BE2C (cell line): ENCODE data around the gene IRAK3.

Source experiments
- DNase-seq: peaks from one replicate; pipeline ENCODE4 v3.0.0-alpha.2; 2020
- H3K27me3 ChIP-seq: fragments of 250-450 bp; sonication (Bioruptor Pico); 2 replicates; pipeline ENCODE4 v1.5.1; 2020; ENCODE audit warnings: mild to moderate bottlenecking
- H3K36me3 ChIP-seq: fragments of 250-450 bp; sonication (Bioruptor Pico); 2 replicates; pipeline ENCODE4 v1.5.1; 2020; ENCODE audit warnings: mild to moderate bottlenecking
- H3K4me1 ChIP-seq: fragments of 250-450 bp; sonication (Bioruptor Pico); 2 replicates; pipeline ENCODE4 v1.5.1; 2020
- H3K4me3 ChIP-seq: 2 replicates; pipeline ENCODE4 v1.5.1; 2011; ENCODE audit warnings: low read depth, low read length
- H3K9me3 ChIP-seq: fragments of 250-450 bp; sonication (Bioruptor Pico); 2 replicates; pipeline ENCODE4 v1.5.1; 2020
- TF ChIP-seq, protein P1 (sequence below): IDR thresholded peaks from 2 replicates; pipeline ENCODE4 v1.5.1; 2012; ENCODE audit warnings: mild to moderate bottlenecking, low read depth, low read length

Gene IRAK3

DNA sequence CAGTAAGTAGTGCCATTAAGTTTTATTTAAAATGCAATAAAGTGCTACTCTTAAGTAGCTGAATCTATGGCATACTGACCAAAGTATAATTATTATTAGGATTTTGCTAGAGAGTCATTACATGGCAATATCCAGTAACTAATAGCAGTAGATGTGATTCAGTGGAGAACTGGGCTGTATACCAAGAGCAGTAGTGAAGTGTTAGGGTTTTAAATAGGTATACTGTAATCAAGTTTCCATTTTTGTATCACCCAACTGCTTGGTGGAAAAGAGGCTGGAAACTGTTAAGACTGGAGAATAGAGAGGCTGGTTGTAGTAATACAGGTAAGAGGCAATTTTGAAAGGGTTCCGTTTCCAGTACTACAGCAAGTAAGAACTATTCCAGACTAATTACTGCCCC, 45.1 kb upstream of the IRAK3 start:
- Histone ChIP-seq H3K27me3 (no peaks in the 10 kb centered on the region), H3K4me1 (no peaks in the 10 kb centered on the region), H3K4me3 (no peak overlapping the region), H3K9me3 (no peaks in the 10 kb centered on the region; the same call in 1 of the 2 replicates), H3K36me3 (no peaks in the 10 kb centered on the region; the same call in 1 of the 2 replicates)
- DNase-seq = no peak
- TF ChIP-seq, protein P1, sequence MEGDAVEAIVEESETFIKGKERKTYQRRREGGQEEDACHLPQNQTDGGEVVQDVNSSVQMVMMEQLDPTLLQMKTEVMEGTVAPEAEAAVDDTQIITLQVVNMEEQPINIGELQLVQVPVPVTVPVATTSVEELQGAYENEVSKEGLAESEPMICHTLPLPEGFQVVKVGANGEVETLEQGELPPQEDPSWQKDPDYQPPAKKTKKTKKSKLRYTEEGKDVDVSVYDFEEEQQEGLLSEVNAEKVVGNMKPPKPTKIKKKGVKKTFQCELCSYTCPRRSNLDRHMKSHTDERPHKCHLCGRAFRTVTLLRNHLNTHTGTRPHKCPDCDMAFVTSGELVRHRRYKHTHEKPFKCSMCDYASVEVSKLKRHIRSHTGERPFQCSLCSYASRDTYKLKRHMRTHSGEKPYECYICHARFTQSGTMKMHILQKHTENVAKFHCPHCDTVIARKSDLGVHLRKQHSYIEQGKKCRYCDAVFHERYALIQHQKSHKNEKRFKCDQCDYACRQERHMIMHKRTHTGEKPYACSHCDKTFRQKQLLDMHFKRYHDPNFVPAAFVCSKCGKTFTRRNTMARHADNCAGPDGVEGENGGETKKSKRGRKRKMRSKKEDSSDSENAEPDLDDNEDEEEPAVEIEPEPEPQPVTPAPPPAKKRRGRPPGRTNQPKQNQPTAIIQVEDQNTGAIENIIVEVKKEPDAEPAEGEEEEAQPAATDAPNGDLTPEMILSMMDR = no peak

DNA sequence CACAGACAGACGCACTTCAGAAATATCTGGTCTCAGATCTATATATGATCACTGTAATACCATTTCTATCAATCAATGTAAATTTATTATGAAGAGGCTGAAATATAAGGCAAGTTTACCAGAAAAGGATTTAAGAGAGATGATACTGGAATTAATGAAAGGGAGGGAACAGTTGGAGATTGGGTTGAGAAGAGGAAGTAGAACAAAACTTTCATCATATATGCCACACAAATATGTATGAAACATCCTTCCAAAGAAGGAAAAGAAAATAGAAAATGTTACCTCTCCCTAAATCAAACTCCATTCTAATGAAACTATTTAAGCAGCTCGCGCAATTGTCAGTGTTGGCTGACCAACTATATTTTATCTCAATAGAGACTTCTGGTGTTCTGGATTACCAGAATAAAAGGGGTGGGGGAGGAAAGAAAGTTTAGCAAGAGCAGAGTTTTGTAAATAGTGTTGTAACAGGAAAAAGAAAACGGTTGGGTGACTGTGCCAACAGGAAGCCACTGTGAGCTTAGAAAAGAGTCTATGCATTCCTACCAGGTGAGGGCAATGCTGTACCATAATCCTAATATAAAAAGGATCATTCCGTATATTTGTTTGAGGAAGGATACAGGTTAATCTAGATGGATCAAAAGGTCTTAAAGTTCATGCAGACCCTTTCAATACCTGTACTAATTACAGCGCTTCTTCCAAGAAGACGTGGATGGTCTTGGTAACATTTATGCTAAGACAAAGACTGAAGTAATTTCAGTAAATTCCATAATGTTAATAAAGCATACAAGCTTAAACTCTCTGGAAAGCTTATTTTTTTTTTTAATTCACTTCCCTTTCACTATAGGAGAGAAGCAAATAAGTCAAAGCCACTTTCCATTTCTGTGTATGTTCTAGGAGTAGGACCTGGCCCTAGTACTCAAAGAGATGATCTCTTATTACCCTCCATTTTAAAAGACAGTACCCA, 43.9 kb upstream of the IRAK3 start:
- TF ChIP-seq, protein P1 = peak; percentile 74
- Histone ChIP-seq H3K36me3 (no peaks in the 10 kb centered on the region; the same call in 1 of the 2 replicates), H3K4me1 (no peaks in the 10 kb centered on the region), H3K9me3 (no peaks in the 10 kb centered on the region; the same call in 1 of the 2 replicates), H3K4me3 (no peak overlapping the region), H3K27me3 (no peaks in the 10 kb centered on the region)
- peak; percentile 24 for DNase-seq

DNA sequence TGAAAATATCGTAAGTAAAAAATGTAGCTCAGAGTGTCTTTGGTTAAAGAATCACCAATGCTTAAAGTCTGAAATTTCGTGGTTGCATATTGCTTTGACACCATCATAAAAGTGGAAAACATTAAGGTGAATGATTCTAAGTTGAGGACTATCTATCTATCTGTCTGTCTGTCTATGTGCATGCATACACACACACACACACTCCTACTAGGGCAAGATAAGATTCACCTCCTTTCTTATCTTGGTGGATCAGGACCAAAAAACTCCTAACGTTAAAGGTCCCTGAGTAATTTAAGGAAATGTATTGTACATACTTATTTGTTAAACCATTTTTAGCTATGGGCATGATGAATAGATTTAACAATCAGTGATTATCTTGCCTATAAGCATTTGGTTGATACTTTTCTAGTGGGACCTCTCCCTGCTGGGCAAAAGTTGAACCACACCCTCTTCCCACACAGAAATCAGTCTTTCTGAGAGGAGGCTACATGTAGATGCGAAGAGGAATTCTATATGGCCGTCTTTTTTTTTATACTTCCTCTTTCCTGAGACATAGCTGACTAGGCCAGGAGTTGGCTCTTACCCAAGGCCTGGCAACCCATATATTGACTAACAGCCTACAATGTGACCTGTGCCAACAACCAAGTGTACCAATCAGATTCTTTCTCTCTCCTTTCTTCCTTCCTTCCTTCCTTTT, 39.2 kb upstream of the IRAK3 start:
- H3K4me3 ChIP-seq = no peak overlapping the region
- no peaks in the 10 kb centered on the region for H3K27me3 ChIP-seq
- H3K4me1 ChIP-seq = no peaks in the 10 kb centered on the region
- no peak for DNase-seq
- TF ChIP-seq, protein P1 = no peak; the same call in 1 of the 2 replicates
- H3K9me3 ChIP-seq = no peaks in the 10 kb centered on the region
- no peaks in the 10 kb centered on the region for H3K36me3 ChIP-seq

DNA sequence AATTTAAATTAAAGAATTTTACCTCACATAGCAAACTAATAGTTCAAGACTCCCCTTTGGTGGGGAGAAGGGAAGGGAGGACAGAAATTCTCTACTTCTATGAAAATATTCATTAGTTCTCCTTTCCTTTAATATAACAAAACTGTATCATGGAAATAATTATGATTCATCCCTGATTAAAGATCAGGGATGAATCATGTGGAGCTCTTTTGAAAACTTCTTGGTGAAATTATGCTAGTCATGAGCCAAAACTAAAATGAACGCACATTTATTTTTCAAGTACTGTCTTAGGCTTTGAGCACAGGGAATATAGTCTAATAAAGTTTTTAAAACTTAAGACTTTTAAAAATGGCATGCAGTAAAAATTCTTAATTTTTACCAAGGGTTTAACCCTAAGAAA, 36.3 kb upstream of the IRAK3 start:
- TF ChIP-seq, protein P1 = no peak
- Histone ChIP-seq H3K27me3 (no peaks in the 10 kb centered on the region), H3K36me3 (no peaks in the 10 kb centered on the region), H3K4me1 (no peaks in the 10 kb centered on the region), H3K4me3 (no peak overlapping the region), H3K9me3 (no peaks in the 10 kb centered on the region)
- DNase-seq = no peak

DNA sequence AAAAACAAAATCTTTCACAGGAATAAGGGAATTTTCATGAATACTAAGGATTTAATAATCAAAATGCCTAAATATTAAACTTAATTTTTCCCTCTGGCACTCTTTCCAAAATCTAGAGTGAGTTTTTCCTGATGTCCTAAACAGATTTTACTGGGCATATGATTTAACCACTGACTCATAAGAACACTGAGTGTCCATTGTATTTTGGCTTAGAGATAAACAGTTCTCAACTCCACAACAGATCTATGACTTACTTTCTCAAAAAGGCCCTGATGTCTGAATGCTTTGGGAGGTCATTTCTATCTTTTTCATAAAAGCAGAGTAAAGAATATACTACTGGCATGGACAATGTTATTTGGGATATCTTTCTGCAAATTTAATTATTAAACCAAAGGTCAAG, 34.2 kb upstream of the IRAK3 start:
- TF ChIP-seq, protein P1 = no peak
- DNase-seq = no peak

More for the DNA sequence above, 34.2 kb upstream of the IRAK3 start:
- Histone ChIP-seq H3K27me3 (no peaks in the 10 kb centered on the region), H3K36me3 (no peaks in the 10 kb centered on the region), H3K4me3 (no peak overlapping the region), H3K4me1 (no peaks in the 10 kb centered on the region), H3K9me3 (no peaks in the 10 kb centered on the region)
